GM12872 (cell line): ENCODE measurements around the gene ZNF385B.

ENCODE experiments used
- TF ChIP-seq, protein P1 (sequence below): IDR thresholded peaks from 3 replicates; pipeline ENCODE4 v1.5.1; 2011; ENCODE audit warnings: low read depth, mild to moderate bottlenecking, low read length, moderate library complexity; ENCODE audit not compliant: insufficient read depth

The ZNF385B gene

DNA sequence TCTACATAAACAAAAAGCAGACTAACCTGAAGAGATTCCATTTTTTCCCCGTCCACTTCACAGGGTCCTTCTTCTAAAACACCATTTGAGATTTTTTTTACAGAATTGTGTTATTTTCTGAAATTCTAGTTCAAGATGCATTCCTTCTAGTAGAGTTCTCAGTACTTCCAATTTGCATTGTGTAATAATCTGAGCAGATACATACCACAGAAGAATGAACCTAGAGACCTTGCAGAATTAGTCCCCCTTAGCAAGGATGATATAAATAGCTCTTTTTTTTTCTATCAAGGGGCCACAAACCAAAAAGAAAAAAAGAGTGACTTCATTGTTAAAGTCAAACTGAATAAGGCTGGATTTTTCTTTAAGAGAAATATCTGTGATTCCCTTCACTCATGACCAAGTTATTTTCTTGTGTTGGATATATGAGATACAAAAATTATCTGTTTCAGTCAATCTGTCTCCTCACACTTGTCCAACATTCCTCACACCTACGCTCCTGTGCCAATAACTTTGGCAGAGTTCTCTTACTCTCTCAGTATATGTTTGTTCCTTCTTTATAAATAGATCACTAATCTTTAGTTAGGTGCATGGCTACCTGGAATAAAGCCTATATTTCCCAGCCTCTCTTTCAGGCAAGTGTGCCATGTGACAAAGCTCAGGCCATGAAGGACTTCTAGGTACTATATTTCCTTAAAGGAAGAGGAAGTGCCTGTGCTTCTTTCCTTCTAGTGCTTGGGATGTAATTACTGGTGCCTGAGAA is 183.5 kb downstream of the ZNF385B start:
- TF ChIP-seq, protein P1, sequence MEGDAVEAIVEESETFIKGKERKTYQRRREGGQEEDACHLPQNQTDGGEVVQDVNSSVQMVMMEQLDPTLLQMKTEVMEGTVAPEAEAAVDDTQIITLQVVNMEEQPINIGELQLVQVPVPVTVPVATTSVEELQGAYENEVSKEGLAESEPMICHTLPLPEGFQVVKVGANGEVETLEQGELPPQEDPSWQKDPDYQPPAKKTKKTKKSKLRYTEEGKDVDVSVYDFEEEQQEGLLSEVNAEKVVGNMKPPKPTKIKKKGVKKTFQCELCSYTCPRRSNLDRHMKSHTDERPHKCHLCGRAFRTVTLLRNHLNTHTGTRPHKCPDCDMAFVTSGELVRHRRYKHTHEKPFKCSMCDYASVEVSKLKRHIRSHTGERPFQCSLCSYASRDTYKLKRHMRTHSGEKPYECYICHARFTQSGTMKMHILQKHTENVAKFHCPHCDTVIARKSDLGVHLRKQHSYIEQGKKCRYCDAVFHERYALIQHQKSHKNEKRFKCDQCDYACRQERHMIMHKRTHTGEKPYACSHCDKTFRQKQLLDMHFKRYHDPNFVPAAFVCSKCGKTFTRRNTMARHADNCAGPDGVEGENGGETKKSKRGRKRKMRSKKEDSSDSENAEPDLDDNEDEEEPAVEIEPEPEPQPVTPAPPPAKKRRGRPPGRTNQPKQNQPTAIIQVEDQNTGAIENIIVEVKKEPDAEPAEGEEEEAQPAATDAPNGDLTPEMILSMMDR = no peak

DNA sequence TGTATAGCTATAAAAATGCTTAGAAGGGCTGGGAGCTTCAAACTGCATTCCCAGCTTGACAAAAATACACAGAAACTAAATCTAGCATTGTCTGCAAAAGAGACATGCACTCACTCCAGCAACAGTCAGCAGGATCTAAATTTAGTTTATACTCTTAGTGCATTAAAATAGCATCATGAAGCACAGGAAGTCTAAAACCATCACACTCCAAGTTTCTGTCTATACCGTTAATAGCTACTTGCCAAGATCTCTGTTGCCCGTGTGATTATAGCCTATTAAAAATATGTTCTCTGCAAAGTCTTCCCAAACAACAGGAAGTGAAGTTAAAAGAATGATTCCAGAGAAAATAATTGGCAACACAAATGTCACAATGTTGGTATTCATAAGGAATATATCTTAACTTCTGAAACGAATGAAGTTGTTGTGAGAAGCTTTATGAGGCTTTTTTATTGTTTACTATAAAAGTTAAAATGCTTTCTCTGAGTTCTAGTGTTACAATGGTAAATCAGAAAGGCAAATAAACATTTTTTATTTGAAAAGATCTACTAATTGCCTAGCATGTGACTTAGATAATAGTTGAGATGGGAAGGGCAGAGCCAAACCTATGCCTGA is 184.2 kb downstream of the ZNF385B start:
- TF ChIP-seq, protein P1 = no peak

DNA sequence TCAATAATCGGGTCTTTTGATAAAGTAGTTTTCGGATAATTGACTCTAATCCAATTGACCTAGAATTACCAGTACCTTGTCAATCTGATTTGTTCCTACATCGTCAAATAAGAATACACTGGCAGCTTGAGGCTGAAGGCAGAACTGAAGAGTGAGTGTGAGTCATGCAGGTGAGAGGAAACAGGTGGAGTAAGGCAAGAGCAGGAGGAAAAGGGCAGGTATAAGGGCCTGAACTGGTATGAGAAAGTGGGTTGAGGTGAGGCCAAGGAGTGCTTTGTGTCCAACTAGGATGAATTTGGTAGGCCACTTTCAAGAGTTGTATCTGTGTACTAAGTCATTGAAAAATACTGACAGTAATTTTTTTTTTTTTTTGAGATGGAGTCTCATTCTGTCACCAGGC is 186.0 kb downstream of the ZNF385B start:
- TF ChIP-seq, protein P1 = no peak

DNA sequence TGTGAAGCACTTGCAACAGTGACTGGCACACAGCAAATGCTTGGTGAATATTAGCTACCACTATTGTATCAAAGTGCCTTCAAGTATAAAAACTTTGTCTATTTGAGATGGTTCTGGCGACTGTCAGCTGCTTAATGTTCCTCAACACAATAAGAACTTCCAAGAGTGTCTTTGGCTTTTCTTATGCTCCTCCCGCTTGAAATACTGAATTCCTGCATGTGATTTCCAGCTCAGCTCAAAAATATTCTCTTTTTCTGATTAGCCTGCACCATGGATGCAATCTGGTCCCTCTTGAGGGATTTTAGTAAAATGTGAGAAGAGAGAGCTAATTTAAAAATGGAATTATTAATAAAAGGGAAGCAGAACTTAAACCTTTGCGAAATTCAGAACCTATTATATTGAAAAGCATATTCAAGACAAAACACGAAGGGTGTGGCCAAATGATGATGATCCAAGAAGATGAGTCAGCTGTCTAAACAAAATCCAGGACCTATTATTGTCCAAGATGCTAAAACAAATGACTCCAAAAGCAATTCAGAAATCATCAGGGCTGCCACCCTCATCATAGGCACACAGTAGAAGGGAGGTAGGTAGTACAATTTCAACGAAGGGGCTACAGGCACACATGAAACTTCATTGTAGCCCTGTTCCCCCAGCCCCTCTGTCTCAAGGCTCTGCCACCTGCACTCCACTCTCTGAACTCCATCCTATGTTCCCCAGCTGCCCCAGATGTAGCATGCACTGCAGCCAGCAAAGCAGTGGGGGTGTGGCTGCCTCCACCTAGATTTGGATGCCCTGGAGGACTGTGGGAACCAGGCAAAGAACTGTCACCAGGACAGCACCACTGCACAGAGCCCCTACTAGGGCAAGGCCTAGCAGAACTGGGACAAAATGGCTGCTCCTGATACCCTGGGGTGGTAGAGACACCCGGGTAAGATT is 190.1 kb downstream of the ZNF385B start:
- TF ChIP-seq, protein P1 = no peak

DNA sequence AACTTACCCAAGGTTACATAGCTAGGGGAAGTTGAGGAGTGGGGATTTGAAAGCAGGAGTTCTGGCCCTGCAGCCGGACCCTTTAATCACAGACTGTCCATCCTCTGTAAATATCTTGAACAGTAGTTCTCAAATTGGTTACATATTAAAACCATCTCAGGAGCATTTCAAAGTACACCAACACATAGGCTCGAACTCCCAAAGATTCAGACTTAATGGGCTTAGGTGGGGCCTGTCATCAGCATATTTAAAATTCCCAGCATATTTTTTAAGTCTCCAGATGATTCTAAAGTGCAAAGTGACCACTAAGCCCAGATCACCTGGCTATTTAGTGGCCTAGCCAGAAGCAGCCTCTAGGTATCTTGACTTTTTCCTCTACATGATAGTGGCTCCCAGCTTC is 192.2 kb downstream of the ZNF385B start:
- TF ChIP-seq, protein P1 = no peak

DNA sequence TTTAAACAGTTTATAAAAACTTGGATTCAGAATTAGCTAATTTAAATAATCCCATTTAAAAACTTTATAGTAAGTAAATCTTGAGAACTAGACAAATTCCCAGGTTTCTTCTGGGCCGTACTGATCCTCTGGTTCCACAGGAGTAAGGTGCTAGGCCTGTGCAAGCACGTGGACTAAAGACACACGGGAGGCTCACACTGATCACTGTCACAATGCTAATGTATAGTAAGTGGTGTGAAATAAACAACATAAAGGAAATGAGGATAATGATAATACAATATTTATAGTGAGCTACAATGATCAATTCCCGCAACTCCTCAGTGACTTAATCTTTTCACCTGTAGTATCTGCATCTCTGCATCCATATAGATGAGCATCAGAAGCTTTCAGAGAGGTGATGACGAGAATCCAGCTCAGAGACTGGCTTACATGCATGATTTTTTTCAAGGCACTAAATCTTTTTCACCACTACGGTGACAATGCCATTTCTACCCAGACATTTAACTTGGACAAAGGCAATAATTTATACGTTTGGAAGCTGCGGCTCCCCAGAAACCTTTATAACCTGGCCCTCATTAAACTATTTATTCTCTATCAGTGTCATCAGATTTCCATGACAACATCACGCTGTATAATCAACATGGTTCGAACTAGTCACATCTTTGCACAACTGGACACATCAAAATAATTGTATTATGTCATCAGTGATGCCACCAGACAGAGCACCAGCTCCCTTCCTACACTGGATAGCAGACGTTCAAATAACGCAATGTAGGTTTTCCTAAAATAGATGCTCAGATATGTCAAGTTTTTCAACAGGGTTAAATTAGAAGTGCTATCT is 196.2 kb downstream of the ZNF385B start:
- TF ChIP-seq, protein P1 = no peak

DNA sequence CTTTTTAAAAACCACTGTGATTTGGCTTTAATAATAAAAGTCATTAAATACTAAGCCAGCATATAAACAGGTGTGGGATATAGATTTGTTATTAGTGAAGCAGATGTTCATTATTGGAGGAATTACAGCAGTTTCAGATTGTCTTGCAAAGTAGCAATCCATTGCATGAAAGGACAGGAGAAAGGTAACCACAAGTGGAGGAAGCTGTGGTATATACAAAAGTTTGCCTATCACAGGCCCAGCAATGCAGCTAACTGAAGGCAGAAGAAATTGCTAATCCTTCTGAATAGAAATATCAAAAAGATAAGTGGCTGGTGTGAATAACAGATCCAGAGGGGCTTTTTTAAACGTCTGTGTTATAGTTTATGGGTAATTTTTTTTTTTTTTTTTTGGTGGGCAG is 199.4 kb downstream of the ZNF385B start:
- TF ChIP-seq, protein P1 = no peak
